GM06990 (cell line): Measurements from ENCODE around the gene SVOP.
"Not testable (repeated sequence)": the region's sequence is repeated elsewhere in the genome, so short reads cannot be mapped to it uniquely, and the experiment has no call there.

Experiments
- DNase-seq: peaks from one replicate; pipeline ENCODE4 v3.0.0-alpha.2; 2011; ENCODE audit not compliant: insufficient read length; ENCODE audit errors: extremely low read depth
- H3K27me3 ChIP-seq: replicated peaks from 2 replicates; pipeline ENCODE4 v1.6.0; 2011; ENCODE audit warnings: low read length; ENCODE audit not compliant: control insufficient read depth, insufficient read depth
- H3K36me3 ChIP-seq: 2 replicates; pipeline ENCODE4 v1.5.1; 2011; ENCODE audit warnings: low read length; ENCODE audit not compliant: control insufficient read depth, insufficient read depth
- H3K4me3 ChIP-seq: replicated peaks from 2 replicates; pipeline ENCODE4 v1.5.1; 2011; ENCODE audit warnings: low read depth, mild to moderate bottlenecking, control low read depth, low read length
- CTCF ChIP-seq: IDR thresholded peaks from 2 replicates; pipeline ENCODE4 v1.5.1; 2011; ENCODE audit warnings: low read length, control low read depth, mild to moderate bottlenecking, inconsistent platforms; ENCODE audit not compliant: insufficient read depth, poor library complexity, severe bottlenecking

Gene SVOP

GRCh38 chr12:109036975-109037374 is 16.1 kb upstream of the SVOP start:
- Histone ChIP-seq H3K36me3 (no peaks in the 10 kb centered on the region), H3K27me3 (no peaks in the 10 kb centered on the region), H3K4me3 (no peak overlapping the region)
- DNase-seq = no peak
- no peak for TF ChIP-seq CTCF

- no peak for DNase-seq
- no peaks in the 10 kb centered on the region for H3K27me3 ChIP-seq
- TF ChIP-seq CTCF = no peak
- no peak overlapping the region for H3K4me3 ChIP-seq
- no peaks in the 10 kb centered on the region for H3K36me3 ChIP-seq
Measured at GRCh38 chr12:109033239-109034196, 12.7 kb upstream of the SVOP start.

- Histone ChIP-seq H3K27me3 (no peaks in the 10 kb centered on the region), H3K4me3 (no peak overlapping the region), H3K36me3 (no peaks in the 10 kb centered on the region)
- no peak for DNase-seq
- no peak for TF ChIP-seq CTCF
Measured at GRCh38 chr12:109029411-109029810, 8.5 kb upstream of the SVOP start.

- not testable (repeated sequence) for DNase-seq, H3K36me3 ChIP-seq, H3K27me3 ChIP-seq, H3K4me3 ChIP-seq
Measured at GRCh38 chr12:109028624-109029023, 7.8 kb upstream of the SVOP start.

GRCh38 chr12:109027767-109028166 is 6.9 kb upstream of the SVOP start:
- no peak for TF ChIP-seq CTCF
- H3K27me3 ChIP-seq = no peaks in the 10 kb centered on the region
- DNase-seq = no peak
- no peaks in the 10 kb centered on the region for H3K36me3 ChIP-seq
- H3K4me3 ChIP-seq = no peak overlapping the region

GRCh38 chr12:109020146-109020795 is 597 bp downstream of the SVOP start:
- Histone ChIP-seq H3K27me3 (no peaks in the 10 kb centered on the region; the same call in 1 of the 2 replicates), H3K4me3 (no peak overlapping the region), H3K36me3 (no peaks in the 10 kb centered on the region)
- DNase-seq = no peak
- TF ChIP-seq CTCF = no peak
